Measurements from ENCODE around the gene STOX1. TPM values are rescaled to one million over a fixed set of nuclear protein-coding genes. Genes with fewer than 3 reads are reported as not detected.

STOX1 gene
- total RNA-seq, 2 experiments from 2014 or later: 2.6 to 2.8 TPM

Small RNA genes within 50 kb of the gene (small RNA-seq; reads per million reads assigned to genes)
- gene RNU6-571P: not detected
- not detected for gene RNU6-697P

Other genes starting within 250 kb of the STOX1 start
- 66.3 and 66.4 TPM in 2 replicates for gene CCAR1, start 106.3 kb upstream of the STOX1 start, total RNA-seq (2014; rRNA removed; shearing (Covaris generic))
- 120 and 126 TPM in 2 replicates for gene CCAR1, start 106.3 kb upstream of the STOX1 start, total RNA-seq (2022)
- 29.0 and 31.1 TPM in 2 replicates for gene DDX50, start 73.8 kb downstream of the STOX1 start, total RNA-seq (2014; rRNA removed; shearing (Covaris generic))
- 49.1 and 51.3 TPM in 2 replicates for gene DDX50, start 73.8 kb downstream of the STOX1 start, total RNA-seq (2022)
- gene DDX21, start 128.6 kb downstream of the STOX1 start, total RNA-seq (2014; rRNA removed; shearing (Covaris generic)): 107 and 133 TPM in 2 replicates
- 135 and 159 TPM in 2 replicates for gene DDX21, start 128.6 kb downstream of the STOX1 start, total RNA-seq (2022)
- gene KIFBP, start 161.3 kb downstream of the STOX1 start, total RNA-seq (2014; rRNA removed; shearing (Covaris generic)): 11.9 and 12.6 TPM in 2 replicates
- gene KIFBP, start 161.3 kb downstream of the STOX1 start, total RNA-seq (2022): 5.4 and 6.6 TPM in 2 replicates